HepG2 (cell line): ENCODE measurements around the gene SREBF1. TPM values are rescaled to one million over a fixed set of nuclear protein-coding genes. Genes with fewer than 3 reads are reported as not detected.

Experiments
- CEBPB ChIP-seq: IDR thresholded peaks from 2 replicates; pipeline ENCODE4 v1.6.1; 2011; ENCODE audit warnings: low read depth, low read length, improper control_type of control experiment, borderline replicate concordance
- GABPA ChIP-seq, 2 experiments: IDR thresholded peaks; 2 replicates each; pipeline ENCODE4 v1.6.1; 2011 to 2016; ENCODE audit warnings: low read depth in 2 of 2, low read length in 1 of 2, missing biosample characterization in 1 of 2, missing genetic modification characterization in 1 of 2
- ZNF101 ChIP-seq: sonication (generic); formaldehyde crosslinking; IDR thresholded peaks from 2 replicates; pipeline ENCODE4 v1.4.0; 2020; ENCODE audit warnings: mild to moderate bottlenecking, low read depth, missing genetic modification reagents, borderline replicate concordance
- ZNF260 ChIP-seq: sonication (generic); formaldehyde crosslinking; IDR thresholded peaks from 2 replicates; pipeline ENCODE4 v1.4.0; 2020; ENCODE audit warnings: missing genetic modification reagents, low read depth, mild to moderate bottlenecking, borderline replicate concordance
- ZNF335 ChIP-seq: sonication (generic); formaldehyde crosslinking; IDR thresholded peaks from 2 replicates; pipeline ENCODE4 v1.4.0; 2020; ENCODE audit warnings: missing genetic modification reagents
- ZNF451 ChIP-seq: sonication (generic); formaldehyde crosslinking; IDR thresholded peaks from 2 replicates; pipeline ENCODE4 v1.5.0; 2020; ENCODE audit warnings: mild to moderate bottlenecking, missing genetic modification reagents
- ZNF781 ChIP-seq: sonication (generic); formaldehyde crosslinking; IDR thresholded peaks from 2 replicates; pipeline ENCODE4 v1.5.1; 2020; ENCODE audit warnings: borderline replicate concordance, mild to moderate bottlenecking, missing genetic modification reagents; ENCODE audit errors: not compliant biosample characterization
- ZNF891 ChIP-seq: sonication (generic); formaldehyde crosslinking; IDR thresholded peaks from 2 replicates; pipeline ENCODE4 v1.5.0; 2020; ENCODE audit warnings: mild to moderate bottlenecking, missing genetic modification reagents
- ZSCAN31 ChIP-seq: sonication (generic); formaldehyde crosslinking; IDR thresholded peaks from 2 replicates; pipeline ENCODE4 v1.5.0; 2020; ENCODE audit warnings: low read depth, mild to moderate bottlenecking, missing genetic modification reagents
- polyA plus RNA-seq, 8 experiments: library from polyadenylated mRNA; depleted of rRNA in 3 of 8; stranded (reverse) in 7 of 8; unstranded in 1 of 8; fragments of >200 nt; fragmentation: Illumina TruSeq in 4 of 8; extraction: Trizol in 4 of 8; gene quantifications; 2 replicates each; pipeline versions ENCODE4 v1.2.1 to v1.2.3, GENCODE V29; 2011 to 2016; ENCODE audit warnings: low read depth in 4 of 8, missing spikeins in 1 of 8, mixed read lengths in 1 of 8; ENCODE audit not compliant: insufficient read depth in 1 of 8
- total RNA-seq, 5 experiments: library from RNA; depleted of rRNA; stranded (reverse); fragments of >200 nt; fragmentation: Illumina TruSeq; extraction: Trizol; gene quantifications; 2 replicates each; pipeline ENCODE4 v1.2.3, GENCODE V29; 2016; ENCODE audit warnings: low read depth in 1 of 5
- TF ChIP-seq, protein P1 (sequence below): IDR thresholded peaks from 2 replicates; pipeline ENCODE4 v1.6.1; 2016; ENCODE audit warnings: low read depth
- TF ChIP-seq, protein P2 (sequence below): sonication (generic); formaldehyde crosslinking; IDR thresholded peaks from 2 replicates; pipeline ENCODE4 v1.4.0; 2020; ENCODE audit warnings: low read depth, mild to moderate bottlenecking, missing genetic modification reagents
- TF ChIP-seq, protein P3 (sequence below): sonication (generic); formaldehyde crosslinking; IDR thresholded peaks from 2 replicates; pipeline ENCODE4 v1.5.0; 2020; ENCODE audit warnings: missing genetic modification reagents
- TF ChIP-seq, protein P4 (sequence below): sonication (generic); formaldehyde crosslinking; IDR thresholded peaks from 2 replicates; pipeline ENCODE4 v1.9.0; 2021; ENCODE audit warnings: mild to moderate bottlenecking, missing genetic modification reagents
- TF ChIP-seq, protein P5 (sequence below): sonication (generic); formaldehyde crosslinking; IDR thresholded peaks from 2 replicates; pipeline ENCODE4 v1.5.0; 2020; ENCODE audit warnings: missing genetic modification reagents
- TF ChIP-seq, protein P6 (sequence below): sonication (generic); formaldehyde crosslinking; IDR thresholded peaks from 2 replicates; pipeline ENCODE4 v1.5.0; 2020; ENCODE audit warnings: missing genetic modification reagents

Gene SREBF1
- total and polyA plus RNA-seq, 2 of the 13 experiments (the other 11 are each of a cell fraction or from before 2014, with no cell fraction given): 34.3 to 38.0 TPM

DNA sequence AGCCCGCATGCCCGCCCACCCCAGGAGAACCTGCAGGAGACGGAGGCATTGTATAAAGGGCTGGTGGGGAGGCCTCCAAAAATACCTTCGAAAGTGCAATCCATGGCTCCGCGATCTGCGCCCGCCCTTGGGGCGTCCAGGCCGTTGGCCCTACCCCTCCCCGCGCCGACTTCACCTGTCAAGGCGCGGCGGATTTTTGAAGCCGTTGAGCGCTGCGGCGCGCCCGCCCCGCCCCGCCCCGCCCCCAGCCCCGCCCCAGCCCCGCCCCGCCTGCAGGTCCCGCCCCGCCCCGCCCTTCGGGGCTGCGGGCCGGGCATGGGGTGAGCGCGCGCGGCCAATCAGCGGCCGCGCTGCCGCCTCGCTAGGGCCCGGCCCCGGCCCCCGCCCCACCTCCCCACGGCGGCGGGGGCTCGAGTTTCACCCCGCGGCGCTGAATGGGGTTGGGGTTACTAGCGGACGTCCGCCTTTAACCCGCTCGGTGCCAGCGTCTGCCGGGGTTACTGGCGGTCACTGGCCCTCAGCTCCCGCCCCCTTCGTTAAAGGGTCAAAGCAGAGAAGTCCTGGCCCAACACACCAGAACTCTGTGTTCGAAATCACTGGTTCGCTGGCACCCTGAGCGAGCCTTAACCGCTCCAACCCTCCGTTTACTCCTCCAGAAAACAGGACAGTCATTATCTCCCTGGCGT lies 13.2 kb downstream of the SREBF1 start (continued):
- TF ChIP-seq, protein P1, sequence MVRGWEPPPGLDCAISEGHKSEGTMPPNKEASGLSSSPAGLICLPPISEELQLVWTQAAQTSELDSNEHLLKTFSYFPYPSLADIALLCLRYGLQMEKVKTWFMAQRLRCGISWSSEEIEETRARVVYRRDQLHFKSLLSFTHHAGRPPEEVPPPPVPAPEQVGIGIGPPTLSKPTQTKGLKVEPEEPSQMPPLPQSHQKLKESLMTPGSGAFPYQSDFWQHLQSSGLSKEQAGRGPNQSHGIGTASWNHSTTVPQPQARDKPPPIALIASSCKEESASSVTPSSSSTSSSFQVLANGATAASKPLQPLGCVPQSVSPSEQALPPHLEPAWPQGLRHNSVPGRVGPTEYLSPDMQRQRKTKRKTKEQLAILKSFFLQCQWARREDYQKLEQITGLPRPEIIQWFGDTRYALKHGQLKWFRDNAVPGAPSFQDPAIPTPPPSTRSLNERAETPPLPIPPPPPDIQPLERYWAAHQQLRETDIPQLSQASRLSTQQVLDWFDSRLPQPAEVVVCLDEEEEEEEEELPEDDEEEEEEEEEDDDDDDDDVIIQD: no peak
- TF ChIP-seq, protein P2, sequence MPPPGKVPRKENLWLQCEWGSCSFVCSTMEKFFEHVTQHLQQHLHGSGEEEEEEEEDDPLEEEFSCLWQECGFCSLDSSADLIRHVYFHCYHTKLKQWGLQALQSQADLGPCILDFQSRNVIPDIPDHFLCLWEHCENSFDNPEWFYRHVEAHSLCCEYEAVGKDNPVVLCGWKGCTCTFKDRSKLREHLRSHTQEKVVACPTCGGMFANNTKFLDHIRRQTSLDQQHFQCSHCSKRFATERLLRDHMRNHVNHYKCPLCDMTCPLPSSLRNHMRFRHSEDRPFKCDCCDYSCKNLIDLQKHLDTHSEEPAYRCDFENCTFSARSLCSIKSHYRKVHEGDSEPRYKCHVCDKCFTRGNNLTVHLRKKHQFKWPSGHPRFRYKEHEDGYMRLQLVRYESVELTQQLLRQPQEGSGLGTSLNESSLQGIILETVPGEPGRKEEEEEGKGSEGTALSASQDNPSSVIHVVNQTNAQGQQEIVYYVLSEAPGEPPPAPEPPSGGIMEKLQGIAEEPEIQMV: 0 out of 2 replicates have a peak, but pooled peaks have one; percentile 35
- TF ChIP-seq ZNF101 (CRISPR knock-in tag) (no peak), ZNF260 (CRISPR knock-in tag) (no peak), GABPA (IDR thresholded peaks at IDR 0.05; ENCODE audit: low read depth, low read length) (no peak), GABPA (CRISPR knock-in tag; IDR thresholded peaks at IDR 0.05; ENCODE audit: low read depth) (no peak; the same call in 1 of the 2 replicates), ZNF451 (CRISPR knock-in tag) (no peak), ZNF781 (no peak), ZSCAN31 (0 out of 2 replicates have a peak, but pooled peaks have one; percentile 18), ZNF891 (CRISPR knock-in tag) (peak; percentile 7; the same call in 1 of the 2 replicates), CEBPB (no peak), ZNF335 (no peak)
- TF ChIP-seq, protein P3, sequence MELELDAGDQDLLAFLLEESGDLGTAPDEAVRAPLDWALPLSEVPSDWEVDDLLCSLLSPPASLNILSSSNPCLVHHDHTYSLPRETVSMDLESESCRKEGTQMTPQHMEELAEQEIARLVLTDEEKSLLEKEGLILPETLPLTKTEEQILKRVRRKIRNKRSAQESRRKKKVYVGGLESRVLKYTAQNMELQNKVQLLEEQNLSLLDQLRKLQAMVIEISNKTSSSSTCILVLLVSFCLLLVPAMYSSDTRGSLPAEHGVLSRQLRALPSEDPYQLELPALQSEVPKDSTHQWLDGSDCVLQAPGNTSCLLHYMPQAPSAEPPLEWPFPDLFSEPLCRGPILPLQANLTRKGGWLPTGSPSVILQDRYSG (CRISPR knock-in tag): no peak
- TF ChIP-seq, protein P4, sequence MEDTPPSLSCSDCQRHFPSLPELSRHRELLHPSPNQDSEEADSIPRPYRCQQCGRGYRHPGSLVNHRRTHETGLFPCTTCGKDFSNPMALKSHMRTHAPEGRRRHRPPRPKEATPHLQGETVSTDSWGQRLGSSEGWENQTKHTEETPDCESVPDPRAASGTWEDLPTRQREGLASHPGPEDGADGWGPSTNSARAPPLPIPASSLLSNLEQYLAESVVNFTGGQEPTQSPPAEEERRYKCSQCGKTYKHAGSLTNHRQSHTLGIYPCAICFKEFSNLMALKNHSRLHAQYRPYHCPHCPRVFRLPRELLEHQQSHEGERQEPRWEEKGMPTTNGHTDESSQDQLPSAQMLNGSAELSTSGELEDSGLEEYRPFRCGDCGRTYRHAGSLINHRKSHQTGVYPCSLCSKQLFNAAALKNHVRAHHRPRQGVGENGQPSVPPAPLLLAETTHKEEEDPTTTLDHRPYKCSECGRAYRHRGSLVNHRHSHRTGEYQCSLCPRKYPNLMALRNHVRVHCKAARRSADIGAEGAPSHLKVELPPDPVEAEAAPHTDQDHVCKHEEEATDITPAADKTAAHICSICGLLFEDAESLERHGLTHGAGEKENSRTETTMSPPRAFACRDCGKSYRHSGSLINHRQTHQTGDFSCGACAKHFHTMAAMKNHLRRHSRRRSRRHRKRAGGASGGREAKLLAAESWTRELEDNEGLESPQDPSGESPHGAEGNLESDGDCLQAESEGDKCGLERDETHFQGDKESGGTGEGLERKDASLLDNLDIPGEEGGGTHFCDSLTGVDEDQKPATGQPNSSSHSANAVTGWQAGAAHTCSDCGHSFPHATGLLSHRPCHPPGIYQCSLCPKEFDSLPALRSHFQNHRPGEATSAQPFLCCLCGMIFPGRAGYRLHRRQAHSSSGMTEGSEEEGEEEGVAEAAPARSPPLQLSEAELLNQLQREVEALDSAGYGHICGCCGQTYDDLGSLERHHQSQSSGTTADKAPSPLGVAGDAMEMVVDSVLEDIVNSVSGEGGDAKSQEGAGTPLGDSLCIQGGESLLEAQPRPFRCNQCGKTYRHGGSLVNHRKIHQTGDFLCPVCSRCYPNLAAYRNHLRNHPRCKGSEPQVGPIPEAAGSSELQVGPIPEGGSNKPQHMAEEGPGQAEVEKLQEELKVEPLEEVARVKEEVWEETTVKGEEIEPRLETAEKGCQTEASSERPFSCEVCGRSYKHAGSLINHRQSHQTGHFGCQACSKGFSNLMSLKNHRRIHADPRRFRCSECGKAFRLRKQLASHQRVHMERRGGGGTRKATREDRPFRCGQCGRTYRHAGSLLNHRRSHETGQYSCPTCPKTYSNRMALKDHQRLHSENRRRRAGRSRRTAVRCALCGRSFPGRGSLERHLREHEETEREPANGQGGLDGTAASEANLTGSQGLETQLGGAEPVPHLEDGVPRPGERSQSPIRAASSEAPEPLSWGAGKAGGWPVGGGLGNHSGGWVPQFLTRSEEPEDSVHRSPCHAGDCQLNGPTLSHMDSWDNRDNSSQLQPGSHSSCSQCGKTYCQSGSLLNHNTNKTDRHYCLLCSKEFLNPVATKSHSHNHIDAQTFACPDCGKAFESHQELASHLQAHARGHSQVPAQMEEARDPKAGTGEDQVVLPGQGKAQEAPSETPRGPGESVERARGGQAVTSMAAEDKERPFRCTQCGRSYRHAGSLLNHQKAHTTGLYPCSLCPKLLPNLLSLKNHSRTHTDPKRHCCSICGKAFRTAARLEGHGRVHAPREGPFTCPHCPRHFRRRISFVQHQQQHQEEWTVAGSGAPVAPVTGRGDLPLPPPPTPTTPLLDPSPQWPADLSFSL (CRISPR knock-in tag): no peak
- TF ChIP-seq, protein P5, sequence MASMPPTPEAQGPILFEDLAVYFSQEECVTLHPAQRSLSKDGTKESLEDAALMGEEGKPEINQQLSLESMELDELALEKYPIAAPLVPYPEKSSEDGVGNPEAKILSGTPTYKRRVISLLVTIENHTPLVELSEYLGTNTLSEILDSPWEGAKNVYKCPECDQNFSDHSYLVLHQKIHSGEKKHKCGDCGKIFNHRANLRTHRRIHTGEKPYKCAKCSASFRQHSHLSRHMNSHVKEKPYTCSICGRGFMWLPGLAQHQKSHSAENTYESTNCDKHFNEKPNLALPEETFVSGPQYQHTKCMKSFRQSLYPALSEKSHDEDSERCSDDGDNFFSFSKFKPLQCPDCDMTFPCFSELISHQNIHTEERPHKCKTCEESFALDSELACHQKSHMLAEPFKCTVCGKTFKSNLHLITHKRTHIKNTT: no peak
- TF ChIP-seq, protein P6, sequence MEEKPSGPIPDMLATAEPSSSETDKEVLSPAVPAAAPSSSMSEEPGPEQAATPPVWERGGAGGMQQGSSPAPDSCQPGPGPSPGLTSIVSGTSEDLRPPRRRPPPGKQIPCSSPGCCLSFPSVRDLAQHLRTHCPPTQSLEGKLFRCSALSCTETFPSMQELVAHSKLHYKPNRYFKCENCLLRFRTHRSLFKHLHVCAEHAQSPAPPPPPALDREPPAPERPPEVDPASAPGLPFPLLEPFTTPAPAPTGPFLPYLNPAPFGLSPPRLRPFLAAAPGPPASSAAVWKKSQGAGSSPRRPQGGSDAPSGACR: no peak
